HEK293 (cell line): ENCODE results near the gene ARID3B.

Experiments
- CTCF ChIA-PET: fragments of 350-600 bp; formaldehyde crosslinking; extraction: SDS; loops from one replicate; lab custom pipeline; 2021; ENCODE audit warnings: antibody characterized with exemption; lab: Yijun Ruan, JAX
- POLR2A ChIA-PET: fragments of 300-600 bp; formaldehyde crosslinking; extraction: SDS; loops from one replicate; lab custom pipeline; 2020; ENCODE audit warnings: antibody characterized with exemption, inconsistent platforms; lab: Yijun Ruan, JAX
- H3K27ac ChIP-seq: fragments of 200-500 bp; sonication (Bioruptor generic); 2 replicates; pipeline ENCODE4 v1.5.1; 2014; ENCODE audit warnings: low read depth, low read length, control low read depth, inconsistent platforms; ENCODE audit errors: extremely low read depth
- H3K36me3 ChIP-seq, 2 experiments: fragments of 200-500 bp in 1 of 2; sonication (Bioruptor generic) in 1 of 2; 1 replicate in 1 of 2; 2 replicates in 1 of 2; pipeline ENCODE4 v1.5.1; 2014 to 2017; ENCODE audit warnings: inconsistent platforms in 2 of 2, low read length in 2 of 2; ENCODE audit not compliant: control insufficient read depth in 2 of 2, insufficient read depth in 1 of 2
- H3K4me1 ChIP-seq: fragments of 200-500 bp; sonication (Bioruptor generic); 2 replicates; pipeline ENCODE4 v1.5.1; 2014; ENCODE audit warnings: mild to moderate bottlenecking, low read length, inconsistent platforms; ENCODE audit not compliant: control insufficient read depth, insufficient read depth
- H3K4me3 ChIP-seq: 2 replicates; pipeline ENCODE4 v1.5.1; 2011; ENCODE audit warnings: low read depth, mild to moderate bottlenecking, control low read depth, low read length, moderate library complexity
- H3K9me3 ChIP-seq: fragments of 200-500 bp; sonication (Bioruptor generic); 2 replicates; pipeline ENCODE4 v1.5.1; 2014; ENCODE audit warnings: low read depth, low read length, inconsistent platforms; ENCODE audit not compliant: control insufficient read depth, insufficient read depth
- ATF2 ChIP-seq: fragments of 450-650 bp; formaldehyde crosslinking; IDR thresholded peaks from 2 replicates; pipeline ENCODE4 v1.5.1; 2016; ENCODE audit warnings: missing biosample characterization, missing genetic modification characterization, low read depth
- IKZF3 ChIP-seq: fragments of 450-650 bp; IDR thresholded peaks from 2 replicates; pipeline ENCODE4 v1.5.0; 2018; ENCODE audit warnings: missing biosample characterization, mild to moderate bottlenecking, missing genetic modification characterization, moderate library complexity
- KLF17 ChIP-seq: fragments of 450-650 bp; formaldehyde crosslinking; IDR thresholded peaks from 2 replicates; pipeline ENCODE4 v1.5.1; 2016; ENCODE audit warnings: missing biosample characterization, missing genetic modification characterization
- PATZ1 ChIP-seq: fragments of 450-650 bp; formaldehyde crosslinking; IDR thresholded peaks from 2 replicates; pipeline ENCODE4 v1.5.1; 2016; ENCODE audit warnings: missing biosample characterization, missing genetic modification characterization
- PRDM10 ChIP-seq: fragments of 450-650 bp; formaldehyde crosslinking; IDR thresholded peaks from 2 replicates; pipeline ENCODE4 v1.5.1; 2016; ENCODE audit warnings: missing biosample characterization, missing genetic modification characterization
- SALL2 ChIP-seq: fragments of 450-650 bp; formaldehyde crosslinking; IDR thresholded peaks from 2 replicates; pipeline ENCODE4 v1.5.0; 2017; ENCODE audit warnings: missing biosample characterization, mild to moderate bottlenecking, missing genetic modification characterization, borderline replicate concordance
- SP2 ChIP-seq: fragments of 450-650 bp; formaldehyde crosslinking; IDR thresholded peaks from 2 replicates; pipeline ENCODE4 v1.5.1; 2016; ENCODE audit warnings: missing biosample characterization, missing genetic modification characterization
- YY1 ChIP-seq: fragments of 450-650 bp; formaldehyde crosslinking; IDR thresholded peaks from 2 replicates; pipeline ENCODE4 v1.5.1; 2018; ENCODE audit warnings: missing biosample characterization, missing genetic modification characterization
- ZBTB48 ChIP-seq: fragments of 450-650 bp; formaldehyde crosslinking; IDR thresholded peaks from 2 replicates; pipeline ENCODE4 v1.5.1; 2016; ENCODE audit warnings: missing biosample characterization, missing genetic modification characterization
- ZFP3 ChIP-seq: fragments of 450-650 bp; formaldehyde crosslinking; IDR thresholded peaks from 2 replicates; pipeline ENCODE4 v1.5.1; 2016; ENCODE audit warnings: low read depth, missing biosample characterization, missing genetic modification characterization
- ZNF10 ChIP-seq: fragments of 450-650 bp; formaldehyde crosslinking; IDR thresholded peaks from 2 replicates; pipeline ENCODE4 v1.5.1; 2017; ENCODE audit warnings: missing biosample characterization, missing genetic modification characterization
- ZNF184 ChIP-seq: fragments of 450-650 bp; IDR thresholded peaks from 2 replicates; pipeline ENCODE4 v1.5.1; 2018; ENCODE audit warnings: missing biosample characterization, mild to moderate bottlenecking, missing genetic modification characterization
- ZNF449 ChIP-seq: fragments of 450-650 bp; formaldehyde crosslinking; IDR thresholded peaks from 2 replicates; pipeline ENCODE4 v1.5.1; 2017; ENCODE audit warnings: missing biosample characterization, mild to moderate bottlenecking, missing genetic modification characterization, moderate library complexity
- ZNF518A ChIP-seq: fragments of 450-650 bp; formaldehyde crosslinking; conservative IDR thresholded peaks from 2 replicates; pipeline ENCODE4 v1.5.1; 2016; ENCODE audit warnings: low read depth, missing biosample characterization, missing genetic modification characterization
- ZNF624 ChIP-seq: fragments of 450-650 bp; formaldehyde crosslinking; IDR thresholded peaks from 2 replicates; pipeline ENCODE4 v1.5.1; 2017; ENCODE audit warnings: missing biosample characterization, missing genetic modification characterization
- ZNF670 ChIP-seq: fragments of 450-650 bp; formaldehyde crosslinking; IDR thresholded peaks from 2 replicates; pipeline ENCODE4 v1.5.1; 2016; ENCODE audit warnings: missing biosample characterization, missing genetic modification characterization, low read depth
- ZNF768 ChIP-seq: fragments of 450-650 bp; formaldehyde crosslinking; IDR thresholded peaks from 2 replicates; pipeline ENCODE4 v1.5.1; 2018; ENCODE audit warnings: missing biosample characterization, mild to moderate bottlenecking, missing genetic modification characterization
- ZXDB ChIP-seq: fragments of 450-650 bp; formaldehyde crosslinking; IDR thresholded peaks from 2 replicates; pipeline ENCODE4 v1.5.1; 2016; ENCODE audit warnings: missing biosample characterization, missing genetic modification characterization

ARID3B gene

GRCh38 chr15:74626336-74626735, 85.3 kb downstream of the ARID3B start:
- H3K27ac ChIP-seq, result no peak overlapping the region
- ChIA-PET POLR2A (interaction anchor here (0.8 to 1.9 kb wide), 2 partner anchors 9 kb away, joined by 3 to 6 read pairs; no protein-coding TSS in a partner anchor), CTCF (interaction anchor here (0.9 to 12.8 kb wide), 7 partner anchors 7 to 324 kb away, joined by 3 to 220 read pairs (median 4); no protein-coding TSS in a partner anchor)
- TF ChIP-seq ZNF624 (no peak), ZNF449 (tag by site-specific recombination) (no peak), ZBTB48 (tag by site-specific recombination) (no peak), SALL2 (no peak), KLF17 (tag by site-specific recombination) (no peak), ZNF670 (tag by site-specific recombination) (no peak), ZNF184 (tag by site-specific recombination) (no peak), ZFP3 (tag by site-specific recombination) (no peak), PRDM10 (no peak), ATF2 (tag by site-specific recombination) (no peak), ZNF768 (tag by site-specific recombination) (no peak), ZXDB (tag by site-specific recombination) (no peak), SP2 (tag by site-specific recombination) (no peak), ZNF10 (tag by site-specific recombination) (no peak), YY1 (no peak)
- no peaks in the 10 kb centered on the region for H3K9me3 ChIP-seq
- H3K4me3 ChIP-seq, result no peak overlapping the region
- H3K36me3 ChIP-seq, result peaks cover 55 to 100% of the 10 kb centered on the region in 2 experiments
- H3K4me1 ChIP-seq, result no peaks in the 10 kb centered on the region

GRCh38 chr15:74626752-74627692, 86.0 kb downstream of the ARID3B start:
- POLR2A ChIA-PET, result interaction anchor here (0.8 to 1.7 kb wide), 3 partner anchors 10 to 166 kb away, joined by 3 to 5 read pairs (median 5); partner anchors contain the start of genes CLK3 and UBL7
- TF ChIP-seq PATZ1 (no peak), ZNF518A (no peak), IKZF3 (tag by site-specific recombination) (no peak)

More at GRCh38 chr15:74626752-74627692, 86.0 kb downstream of the ARID3B start:
- Histone ChIP-seq H3K27ac (no peak overlapping the region), H3K4me3 (no peak overlapping the region), H3K9me3 (no peaks in the 10 kb centered on the region), H3K4me1 (no peaks in the 10 kb centered on the region), H3K36me3 (peaks cover 54 to 100% of the 10 kb centered on the region in 2 experiments)
- CTCF ChIA-PET, result interaction anchor here (0.6 to 12.8 kb wide), 7 partner anchors 7 to 323 kb away, joined by 3 to 220 read pairs (median 5); no protein-coding TSS in a partner anchor
